HG03103 (cell line): ENCODE results near the gene PPFIBP1.
"Not testable (repeated sequence)": the region's sequence is repeated elsewhere in the genome, so short reads cannot be mapped to it uniquely, and the experiment has no call there.

ENCODE experiments used
- ATAC-seq: cut with Tn5 transposase; IDR thresholded peaks from one replicate; pipeline ENCODE4 v1.9.1; 2021; ENCODE audit warnings: low read depth; ENCODE audit not compliant: unreplicated experiment

The PPFIBP1 gene

DNA sequence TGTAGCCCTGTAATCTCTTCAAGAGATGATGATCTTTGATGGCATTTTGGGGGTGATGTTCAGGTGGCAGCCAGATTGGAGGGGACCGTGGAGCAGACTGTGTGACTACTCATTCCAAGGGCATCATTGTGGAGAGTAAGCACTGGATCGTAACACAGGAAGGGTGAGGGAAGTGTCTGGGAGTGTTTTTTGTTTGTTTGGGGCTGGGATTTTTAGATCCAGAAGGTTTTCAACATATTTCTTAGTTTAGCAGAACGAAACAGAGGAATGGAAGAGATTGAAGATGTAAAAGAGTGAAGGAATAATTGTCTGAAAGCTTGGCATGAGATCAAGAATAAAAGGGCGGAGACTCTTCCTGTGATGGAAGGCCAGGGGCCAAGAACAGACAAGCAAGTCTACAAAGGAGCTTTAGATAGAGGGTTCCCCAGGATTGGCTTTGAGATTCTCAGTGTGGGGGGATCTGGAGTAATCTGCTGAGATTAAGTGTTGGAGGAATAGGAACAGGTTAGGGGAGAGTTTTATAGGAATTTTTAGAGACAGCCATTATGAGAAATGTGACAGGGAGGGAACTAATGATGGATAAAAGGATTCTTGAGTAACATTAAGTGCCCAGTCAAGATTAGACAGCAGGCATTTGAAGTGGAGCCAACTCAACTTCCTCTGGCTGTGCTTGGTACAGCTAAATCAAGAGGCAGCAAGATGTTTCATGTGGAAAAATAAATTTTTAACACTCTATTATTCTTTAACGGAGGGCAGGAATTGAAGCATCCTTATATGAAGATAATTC is 92.5 kb downstream of the PPFIBP1 start:
- ATAC-seq: no peak

DNA sequence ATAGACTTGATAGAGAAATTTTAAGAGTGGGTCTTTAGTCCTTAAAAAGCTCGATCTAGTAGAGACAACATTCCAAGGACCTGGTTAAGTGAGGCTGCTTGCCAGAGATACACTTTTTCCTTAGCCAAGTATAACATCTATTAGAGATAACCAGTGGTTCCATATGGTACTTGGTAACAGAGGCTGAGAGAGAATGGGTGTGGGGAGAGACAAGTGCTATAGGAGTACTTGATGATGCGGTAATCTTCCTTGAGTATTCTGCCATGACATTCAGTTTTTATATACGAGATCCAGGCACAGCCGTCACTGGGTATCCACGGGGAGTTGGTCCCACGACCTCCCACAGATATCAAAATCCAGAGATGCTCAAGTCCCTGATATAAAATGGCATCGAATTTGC is 94.8 kb downstream of the PPFIBP1 start:
- no peak for ATAC-seq

DNA sequence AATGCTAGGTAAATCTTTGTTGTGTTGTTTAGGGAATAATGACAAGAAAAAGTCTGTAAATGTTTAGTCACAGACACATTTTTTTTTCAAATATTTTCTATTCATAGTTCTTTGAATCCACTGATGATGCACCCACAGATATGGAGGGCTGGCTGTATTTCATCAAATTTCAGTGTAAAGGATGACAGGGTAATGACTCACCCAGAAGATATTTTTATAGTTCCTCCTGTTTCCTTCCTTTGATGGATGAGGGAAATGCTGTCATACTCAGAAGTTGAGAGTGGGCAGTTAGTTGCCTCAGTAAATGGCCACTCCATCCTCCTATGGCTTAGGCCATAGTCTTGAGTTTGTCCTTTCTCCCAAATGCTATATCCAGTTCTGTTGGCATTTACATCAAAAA is 95.3 kb downstream of the PPFIBP1 start:
- no peak for ATAC-seq

DNA sequence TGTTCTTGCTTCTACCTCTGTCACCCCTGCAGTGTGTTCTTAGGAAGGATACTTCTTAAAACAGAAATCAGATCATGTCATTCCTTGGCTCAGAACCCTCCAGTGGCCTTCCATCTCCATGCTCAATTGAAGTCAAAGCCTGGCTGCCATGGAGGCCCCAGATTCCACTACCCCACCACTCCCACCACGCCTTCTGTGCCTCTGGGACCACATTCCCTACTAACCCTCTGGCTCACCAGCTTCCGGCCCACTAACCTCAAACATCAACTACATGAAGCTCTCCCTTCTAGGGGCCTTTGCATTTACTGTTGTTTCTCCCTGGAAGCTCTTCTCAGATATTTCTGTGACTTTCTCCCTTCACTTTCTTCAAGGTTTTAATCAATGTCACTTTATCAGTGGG is 96.1 kb downstream of the PPFIBP1 start:
- no peak for ATAC-seq

DNA sequence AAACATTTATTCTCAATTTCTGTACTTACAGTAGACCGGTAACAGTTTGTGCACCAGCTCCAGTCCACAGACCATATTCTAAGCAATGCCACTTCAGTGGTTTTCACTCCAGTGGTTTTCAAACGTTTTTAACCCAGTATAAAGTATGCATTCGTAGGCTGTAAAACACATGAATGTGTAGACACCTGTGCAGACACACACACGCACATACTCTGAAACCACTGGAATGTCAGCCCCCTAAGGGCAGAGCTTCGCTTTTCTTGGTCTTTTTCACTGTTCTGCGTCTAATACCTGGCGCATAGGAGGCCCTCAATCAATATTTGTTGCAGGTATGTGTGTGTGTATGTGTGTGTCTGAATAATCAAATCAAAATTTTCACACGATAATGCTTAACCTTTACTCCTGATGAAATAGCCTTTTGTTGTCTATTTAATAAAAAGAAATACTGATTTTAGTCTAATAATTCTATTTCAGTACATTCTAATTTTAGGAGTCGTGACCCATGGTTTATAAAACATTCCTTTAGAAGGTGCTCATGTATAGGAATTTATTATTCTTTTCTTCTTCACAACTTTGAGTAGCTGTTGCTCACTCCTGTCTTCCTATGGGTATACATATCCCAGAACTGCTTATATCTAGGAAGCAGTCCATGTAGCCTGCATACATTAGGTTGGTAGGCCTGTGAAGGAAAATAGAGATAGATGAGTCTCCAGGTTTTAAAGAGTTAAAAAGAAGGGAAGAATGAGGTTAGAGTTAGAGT is 98.6 kb downstream of the PPFIBP1 start:
- ATAC-seq: no peak

GRCh38 chr12:27623645-27624044 is 99.6 kb downstream of the PPFIBP1 start:
- ATAC-seq: no peak

- ATAC-seq: no peak
Measured at GRCh38 chr12:27624586-27624985, 100.6 kb downstream of the PPFIBP1 start.

DNA sequence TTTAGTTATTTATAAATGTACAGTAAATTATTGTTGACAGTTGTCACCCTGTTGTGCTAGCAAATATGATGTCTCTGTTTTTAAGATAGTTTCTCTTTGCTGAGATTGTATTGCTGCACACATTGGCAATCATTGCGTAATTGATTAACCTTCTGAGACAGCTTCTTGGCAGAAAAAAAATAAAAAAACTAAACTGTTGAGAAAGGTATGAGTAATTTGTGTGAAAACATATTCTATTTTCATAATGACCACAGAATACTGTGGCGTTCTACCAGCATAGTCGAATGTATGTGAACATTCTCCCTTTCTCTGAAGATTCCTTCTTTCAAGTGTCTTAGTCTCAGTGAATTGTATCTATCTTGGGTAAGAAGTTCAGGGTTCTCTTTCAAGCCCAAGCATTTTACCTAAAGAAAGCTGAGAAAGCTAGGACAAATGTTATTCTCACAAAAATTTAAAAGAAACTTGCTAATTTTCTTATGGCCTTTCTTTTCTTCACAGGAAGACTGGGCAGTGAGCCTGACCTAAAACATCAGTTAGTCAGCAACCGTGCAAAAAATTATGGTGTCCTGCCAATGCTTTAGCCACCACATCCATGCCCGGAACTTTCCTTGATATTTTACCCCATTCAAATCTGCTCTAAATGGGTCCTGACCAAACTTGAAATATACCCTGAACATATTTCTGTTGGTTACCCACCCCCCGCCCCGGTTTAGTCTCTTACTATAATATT is 103.3 kb downstream of the PPFIBP1 start:
- ATAC-seq: no peak

- ATAC-seq: not testable (repeated sequence)
Measured at GRCh38 chr12:27627853-27628469, 104.0 kb downstream of the PPFIBP1 start.

DNA sequence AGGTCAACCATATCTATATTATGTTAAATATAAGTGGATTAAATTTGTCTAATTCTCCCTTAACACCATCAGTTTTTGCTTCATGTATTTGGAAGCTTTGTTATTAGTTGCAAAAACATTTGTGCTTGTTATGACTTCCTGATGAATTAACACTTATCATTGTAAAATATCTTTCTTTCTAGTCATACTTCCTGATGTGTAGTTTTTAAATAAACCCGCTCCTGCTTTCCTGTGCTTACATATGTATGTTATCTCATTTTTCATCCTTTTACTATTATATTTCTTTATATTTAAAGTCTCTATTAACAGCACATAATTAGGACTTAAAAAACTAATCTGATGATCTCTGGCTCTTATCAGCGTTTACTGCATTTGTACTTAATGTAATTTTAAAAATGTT is 106.2 kb downstream of the PPFIBP1 start:
- ATAC-seq: not testable (repeated sequence)

- no peak for ATAC-seq
Measured at GRCh38 chr12:27631365-27631764, 107.4 kb downstream of the PPFIBP1 start.

GRCh38 chr12:27631813-27632491 is 107.9 kb downstream of the PPFIBP1 start:
- ATAC-seq: no peak

DNA sequence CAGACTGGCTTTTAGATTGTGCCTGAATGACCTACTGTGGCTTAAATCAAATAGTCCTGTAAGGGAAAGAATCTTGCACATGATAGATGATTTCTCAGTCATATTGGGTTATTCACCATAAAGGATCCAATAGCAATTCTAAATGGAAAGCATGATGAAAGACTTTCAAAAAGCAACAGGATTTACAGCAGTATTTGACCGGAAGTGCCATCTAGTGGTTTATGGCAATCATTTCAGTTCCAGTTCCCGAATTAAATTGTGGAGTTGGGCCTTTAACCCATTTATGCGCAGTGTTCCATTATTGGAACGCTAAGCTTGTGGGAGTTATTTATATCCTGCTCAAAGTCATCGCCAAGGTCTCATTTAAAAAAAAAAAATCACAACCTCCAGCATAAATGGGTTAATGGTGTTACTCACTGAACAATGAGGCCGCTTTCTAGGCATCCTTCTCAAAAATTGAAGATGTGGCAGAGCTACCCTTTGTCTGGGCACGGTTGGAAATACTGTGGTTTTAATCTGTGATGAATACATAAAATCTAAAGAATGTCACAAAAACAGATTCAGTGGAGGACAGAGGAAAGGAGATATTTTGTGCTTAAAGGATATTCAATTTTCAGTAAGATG is 111.5 kb downstream of the PPFIBP1 start:
- no peak for ATAC-seq

GRCh38 chr12:27636569-27636968 is 112.6 kb downstream of the PPFIBP1 start:
- not testable (repeated sequence) for ATAC-seq

- no peak for ATAC-seq
Measured at GRCh38 chr12:27637524-27637923, 113.5 kb downstream of the PPFIBP1 start.

- no peak for ATAC-seq
Measured at GRCh38 chr12:27639265-27639664, 115.3 kb downstream of the PPFIBP1 start.

GRCh38 chr12:27640566-27641200 is 116.7 kb downstream of the PPFIBP1 start:
- ATAC-seq: not testable (repeated sequence)

DNA sequence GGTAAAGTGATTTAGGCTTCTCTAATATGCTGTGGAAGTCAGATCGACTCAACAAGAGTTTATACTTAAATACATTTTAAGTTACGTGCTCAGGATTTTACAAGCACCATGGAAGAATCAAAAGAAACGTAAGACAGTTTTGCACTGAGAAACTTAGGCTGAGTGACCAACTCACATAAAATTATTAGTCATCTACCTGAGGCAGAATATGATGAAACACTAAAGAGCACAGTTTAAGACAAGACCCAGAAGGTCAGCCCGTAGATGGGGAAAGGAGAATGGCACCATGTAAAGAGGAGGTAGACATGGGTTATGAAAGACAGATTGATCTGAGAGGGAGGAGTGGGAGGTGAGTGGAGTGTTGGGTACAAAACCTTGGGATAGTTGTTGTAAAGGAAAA is 118.4 kb downstream of the PPFIBP1 start:
- ATAC-seq: not testable (repeated sequence)

DNA sequence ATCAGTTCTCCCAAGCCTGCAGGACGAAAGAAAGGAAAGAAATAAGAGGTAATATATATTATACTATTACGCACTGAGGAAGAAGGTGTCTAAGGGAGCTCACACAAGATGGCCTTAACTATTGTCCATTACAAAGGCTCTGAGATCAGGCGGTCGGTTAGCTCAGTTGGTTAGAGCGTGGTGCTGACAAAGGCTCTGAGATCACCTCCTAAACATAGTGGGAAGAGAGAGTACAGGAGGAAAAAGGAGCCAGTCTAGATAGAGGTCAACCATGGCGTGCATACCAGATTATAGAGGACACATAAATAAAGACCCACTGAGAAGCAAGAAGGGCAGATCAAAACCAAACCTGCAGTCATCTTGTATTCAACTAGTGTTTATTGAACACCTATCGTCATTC is 118.9 kb downstream of the PPFIBP1 start:
- ATAC-seq: not testable (repeated sequence)
